ENCODE results near the gene TMEM108.

Gene TMEM108

DNA sequence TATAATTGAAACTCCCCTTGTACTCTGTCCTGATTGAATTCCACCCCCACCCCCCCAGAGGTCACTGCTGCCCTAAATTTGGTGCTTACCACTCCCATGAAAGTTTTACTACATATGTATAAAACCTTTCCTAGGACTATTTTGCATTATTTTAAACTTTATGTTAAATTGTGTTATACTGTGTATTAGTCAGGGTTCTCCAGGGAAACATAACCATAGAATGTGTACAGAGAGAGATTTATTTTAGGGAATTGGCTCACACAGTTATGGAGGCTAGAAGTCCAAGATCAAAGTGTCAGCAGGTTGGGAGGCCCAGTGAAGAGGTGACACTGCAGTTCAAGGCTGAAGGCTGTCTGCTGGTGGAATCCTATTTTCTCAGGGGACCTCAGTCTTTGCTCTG is 390.9 kb downstream of the TMEM108 start:
- no peak for DNase-seq

DNA sequence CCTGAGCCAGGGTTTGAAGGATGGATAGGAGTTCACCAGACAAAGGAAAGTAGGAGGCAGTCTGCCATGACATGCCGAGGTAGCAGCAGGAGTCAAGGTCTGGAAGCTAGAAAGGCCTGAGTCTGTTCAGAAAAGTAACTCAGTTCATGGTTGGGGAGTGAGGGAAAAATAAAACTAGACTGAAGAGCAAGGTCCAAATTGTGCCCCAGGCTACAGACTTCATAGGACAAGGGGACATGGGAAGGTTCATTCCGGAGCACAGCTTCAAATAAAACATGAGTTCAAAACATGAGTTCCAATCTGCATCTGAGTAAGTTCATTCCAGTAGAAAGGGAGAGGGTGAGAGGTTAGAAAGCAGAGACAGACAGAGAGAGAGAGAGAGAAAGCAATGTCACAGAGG is 401.4 kb downstream of the TMEM108 start:
- no peak for DNase-seq

- no peak for DNase-seq
These were observed 402.5 kb downstream of the TMEM108 start for GRCh38 chr3:133440652-133441051.

DNA sequence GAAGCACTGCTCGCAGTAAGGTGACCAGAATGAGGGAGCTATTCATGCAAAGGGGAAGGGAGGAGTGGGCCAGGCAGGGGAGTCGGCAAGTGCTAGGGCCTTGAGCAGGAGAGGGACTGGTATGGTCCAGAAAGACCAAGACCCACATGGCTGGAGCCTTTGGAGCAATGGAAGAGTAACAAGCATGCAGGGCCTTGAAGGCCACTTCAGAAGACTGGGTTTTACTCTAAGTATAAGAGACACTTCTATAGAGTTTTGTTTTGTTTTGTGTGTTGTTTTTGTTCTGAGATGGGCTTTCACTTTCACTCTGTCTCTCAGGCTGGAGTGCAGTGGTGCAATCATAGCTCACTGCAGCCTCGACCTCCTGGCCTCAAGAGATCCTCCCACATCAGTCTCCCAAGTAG is 403.7 kb downstream of the TMEM108 start:
- no peak for DNase-seq

- DNase-seq, result no peak
These were observed 404.3 kb downstream of the TMEM108 start for GRCh38 chr3:133442518-133442917.

DNA sequence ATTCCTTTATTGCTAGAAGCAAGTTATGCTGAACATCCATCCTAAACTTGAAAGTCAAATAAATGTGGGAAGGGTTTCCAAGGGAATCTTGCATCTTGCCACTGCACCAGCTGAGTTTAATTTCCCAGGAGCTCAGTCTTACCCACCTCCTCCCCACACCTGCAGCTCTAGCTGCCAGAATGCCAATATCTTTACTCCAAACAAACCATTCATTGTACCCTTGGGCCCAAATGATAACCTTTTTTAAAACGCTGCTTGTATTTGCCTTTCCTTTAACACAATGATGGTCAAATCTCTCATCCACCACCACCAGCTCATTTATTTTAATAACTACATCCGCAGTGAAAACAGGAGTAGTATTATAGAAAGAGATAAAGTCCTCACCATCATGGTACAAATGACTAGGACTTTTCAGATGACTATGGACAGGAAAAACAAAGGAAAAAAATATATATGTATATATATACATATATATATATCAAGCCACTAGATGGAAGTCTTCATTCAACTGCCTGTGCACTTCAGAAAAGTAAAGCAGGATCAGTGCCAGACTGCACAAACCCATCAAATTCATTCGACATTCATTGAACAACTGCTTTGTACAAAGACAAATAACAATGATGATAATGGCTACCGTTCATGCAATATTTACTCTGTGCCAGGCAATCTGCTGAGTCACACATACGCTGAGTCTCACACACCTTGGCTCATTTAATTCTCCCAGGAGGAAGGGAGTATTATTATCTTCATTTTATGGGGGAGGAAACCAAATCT is 405.6 kb downstream of the TMEM108 start:
- DNase-seq, result no peak

DNA sequence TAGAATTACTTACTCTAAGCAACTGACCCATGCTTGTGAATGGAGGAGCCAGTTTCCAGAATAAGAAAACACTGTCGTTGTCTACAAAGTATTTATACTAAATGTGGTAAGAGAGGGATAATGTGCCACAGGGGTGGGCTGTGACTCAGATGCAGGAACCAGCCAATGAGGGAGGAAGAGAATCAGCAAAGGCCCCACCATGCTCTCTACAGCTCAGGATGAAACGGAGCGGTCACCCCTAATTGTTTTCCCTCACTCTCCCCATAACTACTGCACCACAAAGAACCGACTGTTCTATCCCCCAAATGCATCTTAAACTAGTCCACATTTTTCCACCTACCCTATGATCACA is 406.2 kb downstream of the TMEM108 start:
- DNase-seq, result no peak

DNA sequence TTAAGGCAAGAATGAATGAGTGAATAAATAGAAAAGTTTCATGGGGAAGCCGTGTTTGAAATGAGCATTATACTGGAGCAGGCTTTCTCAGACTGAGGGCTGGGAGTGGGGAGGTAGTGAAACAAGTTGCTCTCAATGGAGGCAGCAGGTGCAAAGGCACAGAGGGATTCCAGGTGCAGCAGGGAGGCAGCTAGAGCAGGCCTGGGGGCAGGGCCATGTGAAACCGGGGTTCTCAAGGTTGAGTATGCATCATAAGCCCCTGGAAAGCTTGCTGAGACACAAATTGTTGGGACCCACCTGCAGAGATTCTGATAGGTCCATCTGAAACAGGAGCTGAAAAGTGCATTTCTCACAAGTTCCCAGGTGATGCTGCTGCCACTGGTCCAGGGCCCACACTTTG is 406.9 kb downstream of the TMEM108 start:
- DNase-seq, result no peak
